ENCODE measurements around the gene TRPM2.

The TRPM2 gene

GRCh38 chr21:44320847-44321246, 32.6 kb upstream of the TRPM2 start:
- H3K4me3 ChIP-seq (ENCODE audit: low read length): no peak overlapping the region
- no peak for DNase-seq (ENCODE audit: low read depth, low spot score)

GRCh38 chr21:44321846-44322450, 31.5 kb upstream of the TRPM2 start:
- no peak for DNase-seq (ENCODE audit: low read depth, low spot score)
- no peak overlapping the region for H3K4me3 ChIP-seq (ENCODE audit: low read length)

GRCh38 chr21:44322621-44323325, 30.6 kb upstream of the TRPM2 start:
- no peak overlapping the region for H3K4me3 ChIP-seq (ENCODE audit: low read length)

GRCh38 chr21:44323591-44323990, 29.8 kb upstream of the TRPM2 start:
- H3K4me3 ChIP-seq (ENCODE audit: low read length): no peak overlapping the region

More at GRCh38 chr21:44322621-44323325, 30.6 kb upstream of the TRPM2 start:
- DNase-seq (ENCODE audit: low read depth, low spot score): no peak

GRCh38 chr21:44324106-44324853, 29.1 kb upstream of the TRPM2 start:
- H3K4me3 ChIP-seq (ENCODE audit: low read length): no peak overlapping the region
- DNase-seq (ENCODE audit: low read depth, low spot score): no peak

More at GRCh38 chr21:44323591-44323990, 29.8 kb upstream of the TRPM2 start:
- DNase-seq (ENCODE audit: low read depth, low spot score): no peak

- no peak overlapping the region for H3K4me3 ChIP-seq (ENCODE audit: low read length)
- DNase-seq (ENCODE audit: low read depth, low spot score): no peak
Measured at GRCh38 chr21:44324854-44325107, 28.6 kb upstream of the TRPM2 start.

- no peak for DNase-seq (ENCODE audit: low read depth, low spot score)
Measured at GRCh38 chr21:44325386-44326271, 27.8 kb upstream of the TRPM2 start.

GRCh38 chr21:44326272-44326647, 27.2 kb upstream of the TRPM2 start:
- H3K4me3 ChIP-seq (ENCODE audit: low read length): no peak overlapping the region
- DNase-seq (ENCODE audit: low read depth, low spot score): no peak

More at GRCh38 chr21:44325386-44326271, 27.8 kb upstream of the TRPM2 start:
- no peak overlapping the region for H3K4me3 ChIP-seq (ENCODE audit: low read length)

GRCh38 chr21:44326716-44327602, 26.5 kb upstream of the TRPM2 start:
- DNase-seq (ENCODE audit: low read depth, low spot score): no peak
- no peak overlapping the region for H3K4me3 ChIP-seq (ENCODE audit: low read length)

- DNase-seq (ENCODE audit: low read depth, low spot score): no peak
- H3K4me3 ChIP-seq (ENCODE audit: low read length): no peak overlapping the region
Measured at GRCh38 chr21:44327603-44327974, 25.8 kb upstream of the TRPM2 start.

GRCh38 chr21:44328242-44328895, 25.1 kb upstream of the TRPM2 start:
- H3K4me3 ChIP-seq (ENCODE audit: low read length): no peak overlapping the region

GRCh38 chr21:44329086-44329889, 24.1 kb upstream of the TRPM2 start:
- no peak overlapping the region for H3K4me3 ChIP-seq (ENCODE audit: low read length)
- no peak for DNase-seq (ENCODE audit: low read depth, low spot score)

More at GRCh38 chr21:44328242-44328895, 25.1 kb upstream of the TRPM2 start:
- DNase-seq (ENCODE audit: low read depth, low spot score): no peak

- H3K4me3 ChIP-seq (ENCODE audit: low read length): no peak overlapping the region
- DNase-seq (ENCODE audit: low read depth, low spot score): no peak
Measured at GRCh38 chr21:44329971-44330681, 23.3 kb upstream of the TRPM2 start.

GRCh38 chr21:44330698-44331097, 22.7 kb upstream of the TRPM2 start:
- DNase-seq (ENCODE audit: low read depth, low spot score): no peak
- H3K4me3 ChIP-seq (ENCODE audit: low read length): no peak overlapping the region

GRCh38 chr21:44331209-44331608, 22.2 kb upstream of the TRPM2 start:
- no peak for DNase-seq (ENCODE audit: low read depth, low spot score)
- no peak overlapping the region for H3K4me3 ChIP-seq (ENCODE audit: low read length)

- DNase-seq (ENCODE audit: low read depth, low spot score): no peak
- H3K4me3 ChIP-seq (ENCODE audit: low read length): no peak overlapping the region
Measured at GRCh38 chr21:44331650-44332307, 21.6 kb upstream of the TRPM2 start.

All from Jurkat, Clone E6-1 (cell line).